Activated CD4-positive, alpha-beta T cell treated with anti-CD3 and anti-CD28 coated beads for 4 hours (primary cell): ENCODE data around the gene BCOR.

ENCODE experiments used
- DNase-seq, 2 donors: peaks; one replicate each; pipeline ENCODE4 v3.0.0-alpha.2; 2020

BCOR gene

GRCh38 chrX:40097141-40097503 is 636 bp downstream of the BCOR start:
- DNase-seq = peak; percentile 39 to 50

GRCh38 chrX:40096395-40097091 is 1.2 kb downstream of the BCOR start:
- DNase-seq = peak; percentile 68 to 74

GRCh38 chrX:40095583-40096394 is 2.0 kb downstream of the BCOR start:
- DNase-seq = peak in 1 of 2 donors; percentile 29

GRCh38 chrX:40094900-40095582 is 2.7 kb downstream of the BCOR start:
- no peak for DNase-seq

- DNase-seq = peak in 1 of 2 donors; percentile 28
These were observed 3.5 kb downstream of the BCOR start for GRCh38 chrX:40094041-40094899.

- DNase-seq = no peak
These were observed 4.2 kb downstream of the BCOR start for GRCh38 chrX:40093586-40093985.

- no peak for DNase-seq
These were observed 4.8 kb downstream of the BCOR start for GRCh38 chrX:40092808-40093435.

GRCh38 chrX:40091691-40092421 is 5.9 kb downstream of the BCOR start:
- no peak for DNase-seq

- no peak for DNase-seq
These were observed 6.8 kb downstream of the BCOR start for GRCh38 chrX:40090961-40091360.

GRCh38 chrX:40090050-40090804 is 7.5 kb downstream of the BCOR start:
- no peak for DNase-seq

GRCh38 chrX:40088803-40089540 is 8.8 kb downstream of the BCOR start:
- no peak for DNase-seq

- DNase-seq = no peak
These were observed 9.5 kb downstream of the BCOR start for GRCh38 chrX:40088299-40088625.

GRCh38 chrX:40087425-40088298 is 10.1 kb downstream of the BCOR start:
- DNase-seq = no peak

- no peak for DNase-seq
These were observed 11.0 kb downstream of the BCOR start for GRCh38 chrX:40086569-40087335.

- DNase-seq = no peak
These were observed 12.0 kb downstream of the BCOR start for GRCh38 chrX:40085714-40086113.

- no peak for DNase-seq
These were observed 12.6 kb downstream of the BCOR start for GRCh38 chrX:40085102-40085551.

- no peak for DNase-seq
These were observed 13.2 kb downstream of the BCOR start for GRCh38 chrX:40084471-40085101.

GRCh38 chrX:40083979-40084359 is 13.8 kb downstream of the BCOR start:
- no peak for DNase-seq
